ENCODE results near the gene HECW1.

HECW1 gene

GRCh38 chr7:43511769-43512515 lies 399.5 kb downstream of the HECW1 start:
- no peak for DNase-seq

DNA sequence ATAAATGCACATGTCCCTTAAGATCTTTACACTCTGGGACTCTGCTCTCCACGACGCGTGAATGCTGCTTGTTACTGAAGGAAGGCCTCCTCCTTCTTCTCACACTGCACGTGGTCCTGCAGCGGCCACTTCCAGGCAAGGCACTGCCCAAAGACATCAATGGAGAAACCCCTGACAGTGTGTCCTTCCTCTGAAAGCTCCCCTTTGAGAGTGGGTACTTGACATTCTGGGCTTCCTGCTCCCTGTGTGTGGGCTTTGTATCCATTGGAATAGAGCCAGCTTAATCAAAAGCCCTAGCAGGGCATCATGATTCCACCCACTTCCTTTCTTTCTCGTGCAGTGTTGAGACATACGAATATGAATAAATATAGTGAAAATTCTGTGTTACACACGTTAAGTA lies 400.8 kb downstream of the HECW1 start:
- peak; percentile 29 for DNase-seq

DNA sequence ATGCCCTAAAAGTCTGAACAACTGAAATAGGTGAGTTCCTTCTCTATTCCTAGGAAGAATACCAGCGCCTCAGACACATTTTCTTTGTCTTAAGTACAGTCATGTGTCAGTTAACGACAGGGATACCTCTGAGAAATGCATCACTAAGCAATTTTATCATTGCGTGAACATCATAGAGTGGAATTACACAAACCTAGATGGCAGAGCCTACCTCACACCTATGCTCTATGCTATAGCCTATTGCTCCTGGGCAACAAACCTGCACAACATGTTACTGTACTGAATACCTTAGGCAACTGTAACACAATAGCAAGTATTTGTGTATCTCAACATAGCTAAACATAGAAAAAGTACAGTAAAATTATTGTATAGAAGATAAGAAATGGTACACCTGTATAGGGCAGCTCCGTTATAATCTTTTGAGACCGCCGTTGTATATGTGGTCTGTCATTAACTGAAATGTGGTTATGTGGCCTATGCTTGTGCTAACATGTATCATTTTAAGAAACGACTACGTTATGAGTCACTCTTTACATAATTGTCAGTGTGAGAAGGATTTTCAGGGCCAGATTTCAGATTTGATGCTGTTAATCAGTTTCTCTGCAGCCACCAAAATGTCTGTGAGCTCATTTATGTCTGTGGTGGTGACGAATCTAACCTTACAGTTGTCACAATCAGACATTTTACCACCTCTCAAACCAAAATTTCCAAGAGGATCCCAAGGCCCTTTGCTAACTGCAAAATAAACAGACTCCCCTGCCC lies 404.3 kb downstream of the HECW1 start:
- no peak for DNase-seq

GRCh38 chr7:43517464-43517863 lies 405.0 kb downstream of the HECW1 start:
- DNase-seq = no peak

DNA sequence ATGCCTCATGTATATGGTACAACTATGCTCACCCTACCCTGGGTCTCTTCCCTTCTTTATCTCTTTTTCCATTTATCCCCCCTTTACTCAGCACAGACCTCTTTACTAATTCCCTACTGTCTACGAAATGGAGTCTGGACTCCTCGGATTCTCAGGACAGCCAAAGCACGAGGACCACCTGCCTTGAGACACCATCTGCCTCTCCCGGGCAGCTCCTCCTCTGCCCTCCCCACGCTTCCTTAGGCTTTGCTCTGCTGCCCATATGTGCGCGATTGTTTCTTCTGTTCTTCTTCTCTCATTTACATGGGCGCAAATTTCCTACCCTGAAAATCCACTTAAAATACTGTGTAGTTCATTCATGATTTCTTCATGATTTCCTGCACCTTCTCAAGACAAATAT lies 407.8 kb downstream of the HECW1 start:
- no peak for DNase-seq

DNA sequence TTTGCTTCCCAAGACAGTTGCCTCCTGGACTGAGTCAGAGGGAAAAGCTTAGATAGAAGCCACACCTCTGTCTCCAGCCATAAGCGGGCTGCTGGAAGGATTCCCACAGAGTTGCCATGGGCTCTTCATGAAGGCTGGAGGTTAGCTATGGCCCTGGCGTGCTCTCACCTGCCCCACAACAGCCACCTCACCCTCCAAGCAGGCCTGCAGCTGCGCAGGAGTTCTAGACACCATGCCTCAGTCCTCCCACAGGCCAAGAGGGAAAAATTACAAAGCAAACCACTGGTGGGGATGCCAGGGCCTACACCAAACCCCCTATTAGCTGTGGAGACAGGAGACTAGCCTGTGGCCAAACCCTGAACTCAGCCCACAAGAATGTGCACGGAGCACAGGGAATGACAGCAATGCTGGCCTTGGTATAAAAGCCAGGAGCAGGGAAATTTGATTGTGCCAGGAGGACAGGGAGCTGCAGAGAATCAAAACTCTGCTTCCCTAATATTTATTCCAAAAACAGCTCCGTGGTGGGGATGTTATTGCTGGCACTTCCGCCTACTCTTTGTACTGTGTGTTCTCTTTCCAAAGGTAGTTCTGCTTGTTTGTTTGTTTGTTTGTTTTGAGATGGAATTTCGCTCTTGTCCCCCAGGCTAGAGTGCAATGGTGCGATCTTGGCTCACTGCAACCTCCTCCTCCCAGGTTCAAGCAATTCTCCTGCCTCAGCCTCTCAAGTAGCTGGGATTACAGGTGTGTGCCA lies 410.1 kb downstream of the HECW1 start:
- no peak for DNase-seq

- DNase-seq = no peak
Observed at GRCh38 chr7:43528576-43529354, 416.3 kb downstream of the HECW1 start.

- DNase-seq = no peak
Observed at GRCh38 chr7:43530553-43531410, 418.3 kb downstream of the HECW1 start.

DNA sequence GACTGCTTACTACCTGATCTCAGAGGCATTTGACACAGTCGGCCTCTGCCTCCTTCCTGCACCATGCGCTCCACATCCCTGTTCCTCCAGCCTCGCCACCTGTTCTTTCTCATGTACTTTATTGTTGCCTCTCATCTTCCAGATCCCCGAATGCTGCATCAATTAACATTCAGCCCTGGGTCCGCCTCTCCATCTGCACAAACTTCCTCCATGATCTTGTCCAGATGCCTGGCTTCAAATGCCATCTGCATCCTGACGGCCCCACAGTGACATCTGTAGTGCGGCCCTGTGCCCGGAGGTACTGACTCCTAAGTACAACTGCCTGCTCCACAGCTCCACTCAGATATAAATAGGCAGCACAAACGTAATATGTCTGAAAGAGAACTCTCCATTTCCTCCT lies 419.3 kb downstream of the HECW1 start:
- DNase-seq = no peak

GRCh38 chr7:43533801-43534479 lies 421.5 kb downstream of the HECW1 start:
- DNase-seq = no peak

DNA sequence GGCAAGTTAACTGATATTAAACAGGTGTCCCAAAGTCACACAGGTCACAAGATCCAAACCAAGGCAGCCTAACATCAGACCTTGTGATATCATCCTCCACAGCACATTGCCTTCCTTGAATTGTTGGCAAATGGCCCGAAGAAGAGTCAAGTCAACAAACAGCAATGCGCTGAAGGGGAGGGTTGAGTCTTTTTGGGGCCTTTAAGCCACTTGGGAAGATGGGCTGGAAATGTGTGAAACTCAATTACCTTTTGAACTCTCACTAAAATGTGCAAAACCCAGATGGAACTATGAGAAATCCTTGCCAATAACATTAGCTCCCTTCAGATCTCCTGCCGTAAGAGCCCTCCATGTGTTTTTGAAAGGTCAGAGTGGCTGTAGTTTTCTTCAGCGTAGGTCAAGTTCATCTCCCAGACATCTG lies 422.6 kb downstream of the HECW1 start:
- DNase-seq = no peak

- no peak for DNase-seq
Observed at GRCh38 chr7:43535810-43536585, 423.6 kb downstream of the HECW1 start.

GRCh38 chr7:43536773-43537172 lies 424.3 kb downstream of the HECW1 start:
- no peak for DNase-seq

DNA sequence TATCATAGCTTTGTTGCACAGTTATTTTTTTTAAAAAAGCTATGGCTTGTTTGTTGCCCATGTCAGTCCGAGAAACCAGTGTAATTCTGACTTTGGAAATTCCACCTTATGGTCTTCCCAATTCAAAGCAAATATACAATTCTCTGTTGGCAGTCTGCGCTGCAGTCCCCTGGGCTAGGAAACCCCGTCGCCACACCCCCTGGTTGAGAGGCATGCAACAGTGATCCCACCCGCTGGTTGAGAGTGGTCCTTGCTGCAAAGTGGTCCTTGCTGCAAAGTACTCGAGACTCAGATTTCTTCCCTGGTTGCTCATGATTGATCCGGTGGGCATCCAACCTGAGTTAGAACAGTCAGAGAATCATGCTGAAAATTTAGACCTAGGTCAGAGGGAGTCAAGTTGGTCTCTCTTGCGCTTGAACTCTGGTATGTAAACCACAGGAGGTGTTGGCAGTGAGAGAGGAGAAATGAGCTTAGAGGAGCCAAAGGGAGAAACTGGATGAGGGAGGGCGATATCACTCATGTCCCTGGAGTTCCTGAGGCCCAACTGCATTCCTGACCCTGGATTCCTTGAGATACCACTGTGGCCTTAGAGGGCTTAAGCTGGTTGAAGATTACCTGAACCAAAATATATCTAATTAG lies 425.4 kb downstream of the HECW1 start:
- DNase-seq = no peak

- no peak for DNase-seq
Observed at GRCh38 chr7:43538404-43538771, 425.9 kb downstream of the HECW1 start.

GRCh38 chr7:43540471-43540870 lies 428.0 kb downstream of the HECW1 start:
- no peak for DNase-seq

GRCh38 chr7:43542716-43543115 lies 430.3 kb downstream of the HECW1 start:
- DNase-seq = no peak

GRCh38 chr7:43546231-43546630 lies 433.8 kb downstream of the HECW1 start:
- no peak for DNase-seq

DNA sequence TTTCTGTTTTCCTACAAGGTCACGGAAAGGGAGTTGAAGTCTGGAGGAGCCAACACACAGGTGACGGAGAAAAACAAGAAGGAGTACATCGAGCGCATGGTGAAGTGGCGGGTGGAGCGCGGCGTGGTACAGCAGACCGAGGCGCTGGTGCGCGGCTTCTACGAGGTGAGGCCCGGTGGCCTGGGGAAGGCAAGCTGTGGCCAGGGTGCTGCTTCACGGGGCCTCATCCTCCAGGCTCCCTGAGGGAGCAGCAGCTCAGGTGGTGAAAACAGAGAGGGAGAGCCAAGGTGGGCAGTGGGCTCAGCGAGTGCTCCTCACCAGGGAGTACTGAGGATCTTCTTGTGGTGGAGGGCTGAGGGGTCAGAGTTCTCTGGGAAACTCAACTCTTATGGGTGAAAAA lies 438.0 kb downstream of the HECW1 start:
- DNase-seq = no peak

DNA sequence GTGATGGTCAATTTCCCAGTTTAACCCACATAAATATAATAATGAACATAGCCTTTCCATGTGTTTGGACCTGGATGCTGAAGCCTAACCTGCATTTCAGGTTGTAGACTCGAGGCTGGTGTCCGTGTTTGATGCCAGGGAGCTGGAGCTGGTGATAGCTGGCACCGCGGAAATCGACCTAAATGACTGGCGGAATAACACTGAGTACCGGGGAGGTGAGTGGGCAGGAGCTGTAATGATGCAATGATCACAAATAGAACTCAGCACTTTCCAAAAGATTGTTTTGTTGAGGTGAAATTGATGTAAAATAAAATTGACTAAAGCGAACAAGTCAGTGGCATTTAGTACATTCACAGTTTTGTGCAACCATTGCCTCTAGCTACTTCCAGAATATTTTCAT lies 439.7 kb downstream of the HECW1 start:
- DNase-seq = no peak

All from SHP77 treated with DMSO at 0.1 percent for 48 hours (cell line).